Measurements from ENCODE around the gene NUB1. TPM values are rescaled to one million over a fixed set of nuclear protein-coding genes. Genes with fewer than 3 reads are reported as not detected.

NUB1 gene
- total RNA-seq, 1 experiment from 2014 or later, result 48.5 TPM

GRCh38 chr7:151311294-151311864 is 30.2 kb upstream of the NUB1 start:
- no peak overlapping the region for H2BK120ac ChIP-seq (ENCODE audit: low read depth, low read length, poor library complexity, severe bottlenecking)
- no peak overlapping the region for H3K23ac ChIP-seq (ENCODE audit: insufficient read length, low read depth, low read length)
- Mint-ChIP-seq H3K27ac (peak overlapping the region in 1 of 3 experiments; percentile 20; a peak in 1 of 7 replicates), H3K9me3 (peaks cover 9% of the 10 kb centered on the region in 2 experiments), H3K36me3 (ENCODE audit: insufficient read depth in 1 of 3, low read depth in 3 of 3) (peaks cover 0 to 2% (median 2%) of the 10 kb centered on the region in 3 experiments; a peak in 3 of 7 replicates), H3K27me3 (ENCODE audit: low read depth) (peaks cover 7% of the 10 kb centered on the region), H3K4me1 (0 out of 4 replicates have a peak, but pooled peaks cover 0 to 2% of the 10 kb centered on the region in 2 experiments), H3K4me3 (no peak overlapping the region)
- H2AK5ac ChIP-seq (ENCODE audit: insufficient read length, low read length), result no peak overlapping the region
- no peak overlapping the region for H3K56ac ChIP-seq (ENCODE audit: insufficient read length, low read depth, low read length)
- no peak overlapping the region for H2BK15ac ChIP-seq (ENCODE audit: low read depth, low read length)
- no peaks in the 10 kb centered on the region for H3K4me1 ChIP-seq (ENCODE audit: insufficient read depth, low read length)
- H2BK12ac ChIP-seq (ENCODE audit: insufficient read length, low read depth, low read length), result no peak overlapping the region
- H3K9ac ChIP-seq (ENCODE audit: extremely low read depth, insufficient read length, low read length), result no peak overlapping the region
- TF ChIP-seq CTCF (conservative IDR thresholded peaks at IDR 0.05), result peak; percentile 56
- H4K8ac ChIP-seq (replicated peaks; ENCODE audit: insufficient read length, low read depth, low read length), result no peak overlapping the region
- H2AFZ ChIP-seq (ENCODE audit: low read length), result no peak overlapping the region
- H3K79me2 ChIP-seq (ENCODE audit: insufficient read depth, low read length), result no peaks in the 10 kb centered on the region
- H3K4ac ChIP-seq (ENCODE audit: low read depth, low read length), result no peak overlapping the region
- no peaks in the 10 kb centered on the region for H3K27me3 ChIP-seq (ENCODE audit: insufficient read depth, low read length)
- H3K14ac ChIP-seq (ENCODE audit: insufficient read depth, low read length), result no peak overlapping the region
- no peaks in the 10 kb centered on the region for H4K20me1 ChIP-seq (ENCODE audit: control insufficient read depth, insufficient read depth, insufficient read length)
- H3K27ac ChIP-seq (ENCODE audit: insufficient read length, low read depth, low read length), result no peak overlapping the region
- H3K9me3 ChIP-seq (ENCODE audit: control insufficient read depth, low read depth, low read length), result peaks cover 6% of the 10 kb centered on the region
- no peaks in the 10 kb centered on the region for H3K23me2 ChIP-seq (ENCODE audit: insufficient read length, low read depth, low read length, poor library complexity, severe bottlenecking)
- no peak overlapping the region for H3K4me2 ChIP-seq (ENCODE audit: insufficient read depth, insufficient read length, low read length)
- no peak overlapping the region for H3T11ph ChIP-seq (ENCODE audit: low read length)
- H4K5ac ChIP-seq (ENCODE audit: insufficient read length, low read depth, low read length), result no peak overlapping the region
- H2BK5ac ChIP-seq (ENCODE audit: insufficient read length, low read length), result no peak overlapping the region
- DNase-seq, result peak; percentile 42
- H2BK20ac ChIP-seq (ENCODE audit: low read depth, low read length, poor library complexity, severe bottlenecking), result no peak overlapping the region
- no peak overlapping the region for H4K91ac ChIP-seq (ENCODE audit: insufficient read length, low read depth, low read length)
- no CpG with 5 or more reads among the region's 6 CpGs for WGBS (ENCODE audit: extremely low coverage, insufficient read length, low lambda C conversion rate)
- no peak overlapping the region for H3K18ac ChIP-seq (ENCODE audit: insufficient read length, low read depth, low read length)
- H3K79me1 ChIP-seq (ENCODE audit: insufficient read depth, low read depth, low read length, poor library complexity, severe bottlenecking), result no peaks in the 10 kb centered on the region
